K562 (cell line): ENCODE measurements around the gene SORCS1. TPM values are rescaled to one million over a fixed set of nuclear protein-coding genes. Genes with fewer than 3 reads are reported as not detected.

Experiments used
- ATAC-seq: fragments of 200-7000 bp; cut with Tn5 transposase; 3 replicates; pipeline ENCODE4 v1.9.1; 2020; ENCODE audit warnings: moderate library complexity
- BruUV-seq: library from RNA; stranded (reverse); fragments of 400-500 nt; replicated peaks from 2 replicates; lab custom pipeline; 2021; lab: Mats Ljungman, UMichigan
- CTCF ChIA-PET: fragments of 300-600 bp; formaldehyde crosslinking; extraction: SDS; loops from one replicate; lab custom pipeline; 2021; ENCODE audit warnings: low intra/inter-chr PET ratio; lab: Yijun Ruan, JAX
- POLR2A ChIA-PET: fragments of 300-600, 350-650 bp; sonication (Branson Sonifier 250); formaldehyde crosslinking; extraction: SDS; loops from one replicate; lab custom pipeline; 2021; ENCODE audit warnings: antibody characterized with exemption, inconsistent platforms; lab: Yijun Ruan, JAX
- DNase-seq, 4 experiments: peaks; one replicate each; pipeline versions ENCODE4 v3.0.0 to v3.0.0-alpha.2; 2011 to 2018; ENCODE audit warnings: low spot score in 3 of 4, mixed read lengths in 3 of 4; ENCODE audit errors: extremely low read depth in 1 of 4
- FAIRE-seq: peaks from 2 replicates; lab custom pipeline; 2011; peaks lifted over from hg19 to GRCh38; lab: Jason Lieb, UNC
- H2AFZ ChIP-seq: 2 replicates; pipeline ENCODE4 v1.6.0; 2011; ENCODE audit warnings: low read depth, low read length, control low read depth, inconsistent platforms
- H3K27ac ChIP-seq: fragments of 200-600 bp; 3 replicates; pipeline ENCODE4 v1.8.0; 2011; ENCODE audit warnings: low read depth, mild to moderate bottlenecking, control low read depth, inconsistent platforms, low read length, moderate library complexity, mixed read lengths; ENCODE audit errors: extremely low read depth
- H3K27me3 ChIP-seq, 2 experiments: fragments of 300-600 bp in 1 of 2; 2 replicates in 1 of 2; 3 replicates in 1 of 2; pipeline versions ENCODE4 v1.6.0 to v1.8.0; 2011; ENCODE audit warnings: inconsistent platforms in 2 of 2, low read length in 2 of 2, mild to moderate bottlenecking in 1 of 2, mixed read lengths in 1 of 2, moderate library complexity in 1 of 2; ENCODE audit not compliant: control insufficient read depth in 2 of 2, insufficient read depth in 2 of 2
- H3K36me3 ChIP-seq: fragments of 300-600 bp; 3 replicates; pipeline ENCODE4 v1.8.0; 2011; ENCODE audit warnings: mild to moderate bottlenecking, low read length, inconsistent platforms; ENCODE audit not compliant: control insufficient read depth, insufficient read depth
- H3K4me1 ChIP-seq, 2 experiments: fragments of 200-600 bp in 1 of 2; replicated peaks in 1 of 2; 2 replicates in 1 of 2; 3 replicates in 1 of 2; pipeline versions ENCODE4 v1.5.1 to v1.8.0; 2011; ENCODE audit warnings: inconsistent platforms in 2 of 2, low read length in 2 of 2, mild to moderate bottlenecking in 1 of 2, mixed read lengths in 1 of 2, moderate library complexity in 1 of 2; ENCODE audit not compliant: control insufficient read depth in 2 of 2, insufficient read depth in 2 of 2
- H3K4me2 ChIP-seq: 2 replicates; pipeline ENCODE4 v1.6.1; 2011; ENCODE audit warnings: low read length, control low read depth, inconsistent platforms, mixed read lengths; ENCODE audit not compliant: insufficient read depth
- H3K4me3 ChIP-seq: fragments of 200-600 bp; sonication (generic), shearing (Covaris generic); 2 replicates; pipeline ENCODE4 v1.5.1; 2016; ENCODE audit warnings: control low read depth, inconsistent platforms
- H3K79me2 ChIP-seq: fragments of 200-600 bp; 3 replicates; pipeline ENCODE4 v1.8.0; 2011; ENCODE audit warnings: low read length, inconsistent platforms; ENCODE audit not compliant: control insufficient read depth, insufficient read depth
- H3K9ac ChIP-seq, 2 experiments: 2 replicates each; pipeline versions ENCODE4 v1.6.0 to v1.6.1; 2011; ENCODE audit warnings: low read depth in 2 of 2, low read length in 2 of 2, control low read depth in 1 of 2, inconsistent platforms in 1 of 2, mild to moderate bottlenecking in 1 of 2, mixed read lengths in 1 of 2; ENCODE audit not compliant: insufficient read depth in 1 of 2
- H3K9me1 ChIP-seq: one replicate; pipeline ENCODE4 v1.6.0; 2011; ENCODE audit warnings: inconsistent platforms, mild to moderate bottlenecking, low read length, moderate library complexity; ENCODE audit not compliant: control insufficient read depth, insufficient read depth
- H3K9me3 ChIP-seq: replicated peaks from 2 replicates; pipeline ENCODE4 v1.5.1; 2011; ENCODE audit warnings: low read depth, low read length, inconsistent platforms; ENCODE audit not compliant: control insufficient read depth, insufficient read depth
- H4K20me1 ChIP-seq: replicated peaks from 2 replicates; pipeline ENCODE4 v1.6.1; 2011; ENCODE audit warnings: low read length, inconsistent platforms, mixed read lengths; ENCODE audit not compliant: control insufficient read depth, insufficient read depth
- ARHGAP35 ChIP-seq: fragments of 450-650 bp; IDR thresholded peaks from 2 replicates; pipeline ENCODE4 v1.6.1; 2018; ENCODE audit not compliant: partially characterized antibody
- CBX1 ChIP-seq: sonication (generic); IDR thresholded peaks from 2 replicates; pipeline ENCODE4 v1.6.1; 2016; ENCODE audit warnings: antibody characterized with exemption, low read depth, mild to moderate bottlenecking
- CBX8 ChIP-seq: fragments of 200-600 bp; sonication (generic); IDR thresholded peaks from 2 replicates; pipeline ENCODE4 v1.6.1; 2012; ENCODE audit warnings: borderline replicate concordance, mixed run types, low read depth, mild to moderate bottlenecking, moderate library complexity, mixed read lengths, low read length, control low read depth, inconsistent platforms; ENCODE audit not compliant: poor library complexity, severe bottlenecking; ENCODE audit errors: extremely low read depth
- E2F1 ChIP-seq: sonication (generic); formaldehyde crosslinking; IDR thresholded peaks from 2 replicates; pipeline ENCODE4 v1.8.1; 2023; ENCODE audit warnings: mild to moderate bottlenecking, missing genetic modification reagents, moderate library complexity
- ELF4 ChIP-seq: fragments of 450-650 bp; formaldehyde crosslinking; IDR thresholded peaks from 2 replicates; pipeline ENCODE4 v1.4.0; 2022; ENCODE audit warnings: missing genetic modification characterization
- HMGN3 ChIP-seq: IDR thresholded peaks from 2 replicates; pipeline ENCODE4 v1.6.1; 2011; ENCODE audit warnings: borderline replicate concordance, low read depth, mild to moderate bottlenecking, mixed read lengths, low read length; ENCODE audit not compliant: insufficient read length; ENCODE audit errors: extremely low read depth
- MAFG ChIP-seq: fragments of 450-650 bp; conservative IDR thresholded peaks from 2 replicates; pipeline ENCODE4 v1.6.1; 2016; ENCODE audit warnings: missing genetic modification characterization, missing compliant biosample characterization
- MYNN ChIP-seq, 2 experiments: sonication (generic); formaldehyde crosslinking in 1 of 2; IDR thresholded peaks; 2 replicates each; pipeline versions ENCODE4 v1.5.0 to v1.6.1; 2016 to 2020; ENCODE audit warnings: antibody characterized with exemption in 1 of 2, missing genetic modification reagents in 1 of 2
- NCOA2 ChIP-seq, 2 experiments: fragments of 450-650 bp; IDR thresholded peaks; 2 replicates each; pipeline ENCODE4 v1.6.1; 2018; ENCODE audit warnings: mild to moderate bottlenecking in 2 of 2, moderate library complexity in 1 of 2; ENCODE audit not compliant: partially characterized antibody in 2 of 2
- PCBP1 ChIP-seq: fragments of 200-400 bp; formaldehyde crosslinking; IDR thresholded peaks from 2 replicates; pipeline ENCODE4 v1.6.1; 2018; ENCODE audit warnings: mild to moderate bottlenecking, low read depth, low read length; ENCODE audit not compliant: poor library complexity, severe bottlenecking
- PHF8 ChIP-seq: fragments of 200-600 bp; sonication (generic); IDR thresholded peaks from 2 replicates; pipeline ENCODE4 v1.6.1; 2012; ENCODE audit warnings: mixed run types, mild to moderate bottlenecking, inconsistent platforms, low read length, moderate library complexity, borderline replicate concordance
- POLR2AphosphoS5 ChIP-seq: IDR thresholded peaks from 2 replicates; pipeline ENCODE4 v1.6.1; 2011; ENCODE audit warnings: mild to moderate bottlenecking, low read depth, low read length, moderate library complexity; ENCODE audit not compliant: control insufficient read depth, insufficient read depth
- SMAD4 ChIP-seq: fragments of 250-450 bp; sonication (Bioruptor Pico); conservative IDR thresholded peaks from 2 replicates; pipeline ENCODE4 v1.8.0; 2021; ENCODE audit warnings: inconsistent platforms, mild to moderate bottlenecking, moderate library complexity
- TAF7 ChIP-seq: fragments of 450-650 bp; IDR thresholded peaks from 2 replicates; pipeline ENCODE4 v1.6.1; 2016; ENCODE audit warnings: missing genetic modification characterization, missing compliant biosample characterization
- ZBTB34 ChIP-seq: fragments of 250-450 bp; sonication (Bioruptor Pico); IDR thresholded peaks from 2 replicates; pipeline ENCODE4 v1.8.0; 2021; ENCODE audit warnings: mild to moderate bottlenecking, moderate library complexity
- ZNF274 ChIP-seq: IDR thresholded peaks from 2 replicates; pipeline ENCODE4 v1.6.1; 2011; ENCODE audit warnings: low read depth, mild to moderate bottlenecking, low read length, moderate library complexity, borderline replicate concordance
- ZNF507 ChIP-seq: conservative IDR thresholded peaks from 2 replicates; pipeline ENCODE4 v1.6.1; 2017; ENCODE audit warnings: missing genetic modification characterization, missing compliant biosample characterization
- ZNF766 ChIP-seq: fragments of 200-800 bp; sonication (Bioruptor generic); conservative IDR thresholded peaks from 2 replicates; pipeline ENCODE4 v1.6.1; 2016; ENCODE audit warnings: missing genetic modification characterization, missing compliant biosample characterization
- WGBS: fragments of 100-300 bp; shearing (Covaris generic); methylation state at CpG from one replicate; pipeline ENCODE4 v1.1.6; 2016; ENCODE audit warnings: low coverage, mixed read lengths; ENCODE audit not compliant: insufficient coverage; ENCODE audit errors: missing lambda C conversion rate; 5-methylcytosine and 5-hydroxymethylcytosine counted together
- in situ Hi-C: fragments of 300-500 bp; cut with MboI; formaldehyde crosslinking; loops from 4 replicates; pipeline ENCODE4 v1.15.0; 2018; ENCODE audit warnings: inconsistent platforms, mixed read lengths
- intact Hi-C: fragments of 100-400 bp; cut with micrococcal nuclease; formaldehyde crosslinking; loops from 2 replicates; pipeline ENCODE4 v1.14.2; 2022
- polyA plus RNA-seq, 8 experiments: library from polyadenylated mRNA; depleted of rRNA in 4 of 8; stranded (reverse) in 5 of 8; unstranded in 3 of 8; fragments of >200 nt; fragmentation: Nextera tagmentation in 2 of 8; fragmentation: Illumina TruSeq in 1 of 8; extraction: Ambion mirVana in 2 of 8; extraction: Trizol in 1 of 8; gene quantifications; 2 replicates each; pipeline versions ENCODE4 v1.2.1 to v1.2.3, GENCODE V29; 2011 to 2014; ENCODE audit warnings: inconsistent platforms in 1 of 8, missing spikeins in 1 of 8
- total RNA-seq, 7 experiments: library from RNA; depleted of rRNA in 6 of 7; stranded (reverse); fragments of >200 nt in 6 of 7; fragmentation: Illumina TruSeq in 2 of 7; extraction: Trizol in 2 of 7; gene quantifications; 2 replicates each; pipeline versions ENCODE4 v1.2.1 to v1.2.3, GENCODE V29; 2011 to 2021; ENCODE audit warnings: low replicate concordance in 1 of 7
- TF ChIP-seq, protein P1 (sequence below): sonication (generic); formaldehyde crosslinking; IDR thresholded peaks from 2 replicates; pipeline ENCODE4 v1.8.1; 2022; ENCODE audit warnings: missing genetic modification reagents

The SORCS1 gene
- total and polyA plus RNA-seq, 9 of the 15 experiments (the other 6 are each of a cell fraction or from before 2014, with no cell fraction given), result 1.5 to 3.9 (median 2.7) TPM

- no peak overlapping the region for H3K4me2 ChIP-seq
- no peak overlapping the region for H3K4me3 ChIP-seq
- no peak overlapping the region for H3K27ac ChIP-seq
- H3K4me1 ChIP-seq, result no peaks in the 10 kb centered on the region
- BruUV-seq, result no TSS peak
- FAIRE-seq (no peak), DNase-seq (no peak), ATAC-seq (no peak)
- H3K9me1 ChIP-seq, result no peaks in the 10 kb centered on the region
- H2AFZ ChIP-seq, result no peak overlapping the region
- H3K9ac ChIP-seq, result no peak overlapping the region
- H4K20me1 ChIP-seq, result no peaks in the 10 kb centered on the region
- ChIA-PET POLR2A (no interaction called here), CTCF (no interaction called here)
- no peaks in the 10 kb centered on the region for H3K79me2 ChIP-seq
- 0% methylated on average over 4 of the region's 4 CpGs for WGBS
- H3K27me3 ChIP-seq, result no peaks in the 10 kb centered on the region; a peak in 1 of 5 replicates
- H3K36me3 ChIP-seq, result no peaks in the 10 kb centered on the region
- no peaks in the 10 kb centered on the region for H3K9me3 ChIP-seq
- in situ Hi-C loops (no loop called here), intact Hi-C loops (no loop called here)
- no peak for TF ChIP-seq HMGN3
- no peak for TF ChIP-seq ZNF507 (tag)
- TF ChIP-seq PHF8, result no peak
- TF ChIP-seq MYNN (IDR thresholded peaks at IDR 0.05), result no peak
- TF ChIP-seq MYNN (CRISPR knock-in tag; IDR thresholded peaks at IDR 0.05), result no peak
- TF ChIP-seq ARHGAP35, result no peak
- TF ChIP-seq MAFG (tag), result no peak
- TF ChIP-seq ELF4 (CRISPR knock-in tag), result no peak
- no peak for TF ChIP-seq POLR2AphosphoS5
- TF ChIP-seq CBX1, result no peak
- TF ChIP-seq PCBP1, result no peak
- no peak for TF ChIP-seq SMAD4
- no peak for TF ChIP-seq NCOA2 (IDR thresholded peaks at IDR 0.05; ENCODE audit: partially characterized antibody in 2 of 2)
- no peak for TF ChIP-seq ZNF766 (CRISPR knock-in tag)
- TF ChIP-seq, protein P1, sequence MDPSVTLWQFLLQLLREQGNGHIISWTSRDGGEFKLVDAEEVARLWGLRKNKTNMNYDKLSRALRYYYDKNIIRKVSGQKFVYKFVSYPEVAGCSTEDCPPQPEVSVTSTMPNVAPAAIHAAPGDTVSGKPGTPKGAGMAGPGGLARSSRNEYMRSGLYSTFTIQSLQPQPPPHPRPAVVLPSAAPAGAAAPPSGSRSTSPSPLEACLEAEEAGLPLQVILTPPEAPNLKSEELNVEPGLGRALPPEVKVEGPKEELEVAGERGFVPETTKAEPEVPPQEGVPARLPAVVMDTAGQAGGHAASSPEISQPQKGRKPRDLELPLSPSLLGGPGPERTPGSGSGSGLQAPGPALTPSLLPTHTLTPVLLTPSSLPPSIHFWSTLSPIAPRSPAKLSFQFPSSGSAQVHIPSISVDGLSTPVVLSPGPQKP, result no peak
- TF ChIP-seq E2F1 (CRISPR knock-in tag), result no peak
- no peak for TF ChIP-seq TAF7 (tag)
- TF ChIP-seq ZBTB34 (CRISPR knock-in tag), result no peak
- TF ChIP-seq CBX8, result no peak
- TF ChIP-seq ZNF274, result no peak
These were observed 389.4 kb downstream of the SORCS1 start for GRCh38 chr10:106775127-106775526.
